ENCODE results near the gene IGSF9B.
A peak's percentile ranks its signal among the peaks of the same experiment; 100 is the strongest.

IGSF9B gene

DNA sequence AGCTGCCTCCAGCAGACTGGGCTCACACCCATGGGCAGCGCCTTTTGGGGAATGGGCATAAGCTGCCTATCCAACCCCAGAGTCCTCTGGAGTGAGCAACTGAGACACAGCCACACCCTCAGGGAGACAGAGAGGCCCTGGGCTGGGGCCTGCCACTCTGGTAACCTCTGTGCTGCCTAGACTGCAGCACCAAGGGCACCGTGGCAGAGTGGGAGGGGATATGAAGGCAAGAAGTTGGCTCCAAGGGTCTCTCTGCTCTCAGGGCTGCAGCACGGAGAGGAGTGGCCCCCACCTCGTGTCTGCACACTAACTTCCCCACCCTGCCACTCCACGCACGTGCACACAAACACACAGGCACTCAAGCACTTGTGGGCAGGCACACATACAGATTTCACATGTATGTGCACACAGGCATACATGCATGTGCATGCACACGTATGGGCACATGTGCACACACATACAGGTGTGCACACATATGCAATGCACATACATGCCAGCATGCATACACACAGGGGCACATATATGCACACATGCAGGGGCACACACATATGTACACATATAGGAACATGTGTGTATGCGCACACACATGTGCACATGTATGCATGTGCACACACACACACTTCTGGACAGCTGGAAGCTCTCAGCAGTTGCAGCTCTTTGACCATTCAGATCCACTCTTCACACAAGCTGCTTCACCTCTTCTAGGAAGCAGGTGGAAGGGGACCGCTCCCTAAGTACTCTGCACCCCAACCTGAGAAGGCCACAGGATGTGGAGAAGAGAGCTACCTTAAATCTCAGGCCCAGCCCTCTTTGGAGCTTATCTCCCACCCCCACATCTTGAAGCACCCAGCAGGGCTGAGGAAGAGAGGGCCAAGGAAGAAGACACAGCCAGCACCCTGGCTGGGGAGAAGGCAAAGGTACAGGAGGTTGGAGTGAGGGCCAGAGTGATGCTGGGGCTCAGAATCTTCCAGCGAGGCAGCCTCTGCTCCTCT, 4.3 kb downstream of the IGSF9B start:
- DNase-seq = no peak

- no peak for DNase-seq
Measured at GRCh38 chr11:133951327-133952198, 5.2 kb downstream of the IGSF9B start.

- DNase-seq = no peak
Measured at GRCh38 chr11:133950874-133951326, 5.9 kb downstream of the IGSF9B start.

DNA sequence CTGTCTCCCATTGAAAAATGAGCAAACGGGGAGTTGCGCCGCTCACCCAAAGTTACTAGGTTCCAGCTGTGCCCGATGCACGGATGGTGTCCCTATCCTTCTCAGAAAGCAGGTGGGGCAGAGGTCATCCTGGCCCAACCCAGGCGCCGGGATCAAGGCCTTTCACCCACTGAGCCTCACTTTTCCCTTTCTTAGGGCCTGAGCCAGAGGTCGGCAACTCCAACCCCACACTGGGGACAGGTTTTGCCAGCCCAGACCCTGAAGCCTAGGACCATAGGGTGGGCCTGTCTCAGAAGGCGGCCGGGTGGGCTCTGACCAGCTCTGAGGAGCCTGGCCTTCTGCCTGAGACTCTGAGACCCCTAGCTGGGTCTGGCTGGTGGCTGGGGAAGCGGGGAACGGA, 6.3 kb downstream of the IGSF9B start:
- DNase-seq = no peak

DNA sequence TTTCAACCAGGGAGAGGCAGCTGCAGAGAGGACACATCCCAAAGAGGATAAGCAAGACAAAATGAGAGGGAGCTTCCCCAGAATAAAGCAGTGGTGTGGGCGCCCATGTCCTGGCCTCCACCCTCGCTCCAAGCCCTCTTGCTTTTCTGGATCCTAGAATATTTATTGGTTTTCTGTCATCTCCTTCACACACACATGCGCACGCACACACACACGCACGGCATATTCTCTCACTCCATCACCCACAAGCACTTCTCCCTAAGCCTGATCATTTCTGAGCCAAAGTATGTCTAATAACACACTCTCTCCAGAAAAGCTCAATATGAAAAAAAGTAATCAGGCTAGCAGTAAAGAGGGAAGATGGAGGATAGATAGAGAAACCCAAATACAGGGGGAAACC, 7.6 kb downstream of the IGSF9B start:
- DNase-seq = no peak

- no peak for DNase-seq
Measured at GRCh38 chr11:133948711-133949110, 8.1 kb downstream of the IGSF9B start.

- DNase-seq = peak; percentile 32 to 78 (median 58)
Measured at GRCh38 chr11:133947321-133947756, 9.4 kb downstream of the IGSF9B start.

GRCh38 chr11:133946541-133947318, 10.0 kb downstream of the IGSF9B start:
- DNase-seq = no peak

DNA sequence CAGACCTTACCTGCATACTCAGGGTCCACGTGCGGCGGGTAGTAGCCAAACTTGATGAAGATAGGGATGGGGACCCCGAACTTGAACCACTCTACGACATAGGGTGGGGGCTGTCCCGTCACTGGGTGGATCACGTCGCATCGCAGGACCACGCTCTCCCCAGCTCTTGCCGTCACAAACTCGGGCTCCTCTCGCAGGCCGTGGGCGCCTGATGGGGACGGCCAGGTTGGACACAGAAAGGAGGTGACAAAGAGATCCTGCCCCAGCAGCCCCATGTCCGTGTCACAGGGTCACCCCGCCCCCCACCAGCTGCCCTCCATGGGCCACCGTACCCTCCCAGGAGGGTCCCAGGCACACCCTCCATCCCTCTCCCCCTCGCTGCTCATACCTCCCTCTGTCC, 10.7 kb downstream of the IGSF9B start:
- no peak for DNase-seq

DNA sequence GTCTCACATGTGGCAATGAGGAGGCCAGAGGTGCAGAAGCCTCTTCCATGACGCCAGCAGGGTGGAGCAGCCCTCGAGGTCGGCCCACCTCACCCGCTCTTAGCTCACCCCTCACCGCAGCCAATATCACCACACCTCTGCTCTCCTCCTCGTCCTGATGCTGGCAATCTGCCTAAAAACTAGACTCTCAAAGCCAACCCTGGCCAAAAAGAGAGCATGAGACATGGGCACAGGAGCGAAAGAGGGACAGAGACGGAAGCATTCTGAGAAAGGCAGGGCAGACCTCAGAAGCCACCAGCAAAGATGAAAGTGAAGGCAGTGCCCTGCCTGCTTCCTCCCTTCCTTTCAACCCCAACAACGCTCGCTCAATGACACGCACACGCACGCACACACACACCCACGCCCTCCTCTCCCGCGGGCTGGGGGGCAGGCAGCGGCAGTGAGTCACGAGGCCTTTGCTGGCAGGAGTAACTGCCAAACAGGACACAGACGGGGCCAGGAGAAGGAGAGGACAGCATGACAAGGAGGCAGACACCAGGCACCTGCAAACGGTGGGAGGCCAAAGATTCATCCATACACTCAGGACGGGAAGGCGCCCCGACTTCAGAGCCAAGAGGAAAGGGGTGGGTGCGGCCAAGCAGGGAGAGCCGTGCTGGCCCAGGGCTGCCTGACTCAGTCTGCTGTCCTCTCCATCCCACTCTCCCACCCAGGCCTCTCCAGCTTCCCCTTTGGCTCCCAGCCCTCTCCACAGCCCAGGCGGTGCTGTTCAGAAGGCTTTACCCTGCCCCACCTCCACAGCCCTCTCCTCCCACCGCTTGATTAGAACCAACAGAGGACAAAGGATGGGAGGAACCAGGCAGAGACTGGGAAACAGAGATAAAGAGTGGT, 11.4 kb downstream of the IGSF9B start:
- peak; percentile 66 to 85 (median 76) for DNase-seq

DNA sequence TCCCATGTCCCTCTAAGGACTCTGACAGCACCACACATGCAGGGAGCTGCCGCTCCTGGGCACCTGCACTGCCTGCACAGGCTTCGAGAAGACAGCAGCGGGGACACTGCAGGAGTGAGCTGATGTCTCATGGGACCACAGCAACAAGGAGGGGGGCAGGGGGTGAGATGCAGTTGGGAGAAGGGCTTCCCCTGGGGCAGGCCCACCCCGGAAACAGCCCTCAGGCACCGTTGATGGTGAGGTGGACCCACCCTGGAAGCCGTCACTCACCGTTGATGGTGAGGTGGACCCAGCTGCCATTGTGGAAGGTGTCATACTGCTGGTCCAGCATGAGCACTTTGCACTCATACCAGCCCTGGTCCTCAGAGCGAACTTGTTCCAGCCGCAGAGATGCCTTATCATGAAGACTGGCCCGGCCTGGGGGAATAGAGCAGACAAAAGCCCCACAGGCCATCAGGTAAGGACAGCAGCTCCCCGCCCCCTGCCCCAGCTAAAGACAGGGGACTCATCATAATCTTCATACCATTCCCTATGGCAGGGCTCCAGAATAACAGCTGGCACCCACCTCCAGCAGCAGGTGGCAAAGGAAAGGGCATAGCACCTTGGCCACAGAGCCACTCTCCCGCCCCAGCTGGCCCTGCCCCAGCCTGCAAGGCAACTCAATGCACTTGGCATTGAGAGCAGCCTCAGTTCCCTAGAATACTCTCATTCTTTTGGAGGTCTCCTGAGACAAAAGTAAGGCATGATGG, 12.6 kb downstream of the IGSF9B start:
- DNase-seq = no peak

DNA sequence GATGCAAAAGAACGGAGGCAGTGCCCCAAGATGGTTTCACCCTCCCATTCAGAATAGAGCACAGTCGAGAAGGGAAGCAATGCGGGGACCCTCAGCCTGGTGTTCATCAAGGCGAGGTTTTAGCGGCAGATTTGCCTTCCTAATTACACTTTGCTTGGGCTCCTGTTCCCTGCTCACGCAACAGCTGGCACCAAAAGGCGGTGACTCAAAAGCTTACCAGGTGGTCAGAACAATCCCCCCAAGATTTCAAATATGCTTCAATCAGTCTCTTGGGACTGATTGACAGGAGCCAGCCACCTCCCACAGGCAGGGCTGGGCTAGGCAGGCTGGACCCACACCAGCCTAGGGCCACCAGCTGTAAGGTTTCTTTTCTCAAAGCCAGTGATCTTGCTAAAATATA, 14.2 kb downstream of the IGSF9B start:
- no peak for DNase-seq

DNA sequence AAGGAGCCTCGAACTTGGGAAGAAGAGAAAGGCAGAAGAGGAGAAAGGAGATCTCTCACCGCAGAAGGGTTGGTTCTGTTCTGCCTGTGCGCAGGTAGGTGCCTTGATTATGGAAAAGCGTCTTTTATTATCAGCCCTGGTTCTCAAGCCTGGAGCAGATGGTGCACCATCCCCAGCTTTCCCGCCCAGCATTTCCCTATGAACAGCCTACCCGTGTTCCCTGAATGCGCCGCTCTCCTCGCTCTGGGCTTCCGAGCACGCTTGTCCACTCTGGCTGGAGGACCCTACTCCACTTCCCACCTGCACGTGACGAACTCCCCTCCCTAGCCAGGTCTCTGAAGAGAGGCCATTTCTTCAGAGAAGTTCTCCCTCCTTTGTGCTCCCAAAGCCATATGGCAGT, 15.2 kb downstream of the IGSF9B start:
- DNase-seq = no peak

GRCh38 chr11:133940034-133940433, 16.7 kb downstream of the IGSF9B start:
- DNase-seq = no peak

- no peak for DNase-seq
Measured at GRCh38 chr11:133939558-133939957, 17.2 kb downstream of the IGSF9B start.

DNA sequence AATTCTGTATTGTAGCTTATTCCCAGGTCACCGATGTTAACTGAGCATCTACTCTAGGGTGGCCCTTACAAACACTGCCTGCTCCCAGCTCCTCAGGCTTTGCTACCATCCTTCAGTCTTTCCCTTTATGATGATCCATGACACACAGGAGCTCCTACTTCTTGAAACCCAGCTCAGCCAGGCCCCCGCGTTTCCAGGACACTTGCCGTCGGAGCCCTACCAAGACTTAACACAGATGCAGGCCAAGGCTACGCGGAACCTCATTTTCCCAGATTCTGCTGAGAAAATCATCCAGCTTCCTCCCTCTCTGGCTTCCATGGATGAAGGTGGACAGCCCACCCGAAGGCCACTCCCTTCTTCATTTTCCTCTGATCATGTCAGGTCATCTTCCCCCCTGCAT, 18.6 kb downstream of the IGSF9B start:
- no peak for DNase-seq

- no peak for DNase-seq
Measured at GRCh38 chr11:133937468-133937867, 19.3 kb downstream of the IGSF9B start.

GRCh38 chr11:133937015-133937414, 19.8 kb downstream of the IGSF9B start:
- no peak for DNase-seq

DNA sequence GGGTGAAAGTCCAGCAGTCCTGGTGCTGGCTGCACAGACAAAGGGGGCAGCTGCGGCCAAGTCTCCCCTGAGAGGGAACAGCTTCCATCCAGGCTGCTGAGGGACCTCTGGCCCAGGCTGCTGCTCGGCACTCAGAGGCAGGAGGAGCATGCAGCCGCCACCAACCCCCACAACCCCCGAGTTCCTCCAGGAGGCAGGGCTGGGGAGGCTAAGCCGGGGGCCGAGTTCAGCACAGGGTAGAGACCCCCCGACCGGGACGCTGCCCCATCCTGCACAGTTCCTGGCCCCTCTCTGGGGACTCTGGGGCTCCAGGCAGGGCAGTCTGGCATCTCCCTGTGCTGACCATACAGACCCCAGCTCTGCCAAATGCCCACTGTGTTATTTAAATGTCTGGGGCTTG, 20.2 kb downstream of the IGSF9B start:
- DNase-seq = no peak

DNA sequence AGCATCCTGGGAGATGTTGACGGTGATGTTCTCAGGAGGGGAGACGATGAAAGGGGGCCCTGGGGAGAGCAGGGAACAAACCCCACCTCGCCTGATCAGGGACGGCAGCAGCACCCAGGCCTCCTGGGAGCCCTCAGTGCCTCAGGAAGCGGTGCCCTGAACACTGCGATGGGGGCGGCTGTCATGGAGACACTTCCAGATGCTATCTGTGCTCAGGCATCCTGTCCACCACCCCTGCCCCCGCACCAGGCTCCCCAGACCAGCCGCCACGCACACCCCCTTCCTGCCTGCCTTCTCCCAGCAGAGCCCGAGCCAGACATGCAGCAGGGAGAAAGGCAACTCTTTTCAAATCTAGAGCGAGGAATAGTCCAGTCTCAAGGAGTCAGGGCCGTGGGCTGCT, 20.6 kb downstream of the IGSF9B start:
- no peak for DNase-seq

GRCh38 chr11:133935551-133935910, 21.2 kb downstream of the IGSF9B start:
- DNase-seq = no peak
